ENCODE measurements around the gene FBXO46.

DNA sequence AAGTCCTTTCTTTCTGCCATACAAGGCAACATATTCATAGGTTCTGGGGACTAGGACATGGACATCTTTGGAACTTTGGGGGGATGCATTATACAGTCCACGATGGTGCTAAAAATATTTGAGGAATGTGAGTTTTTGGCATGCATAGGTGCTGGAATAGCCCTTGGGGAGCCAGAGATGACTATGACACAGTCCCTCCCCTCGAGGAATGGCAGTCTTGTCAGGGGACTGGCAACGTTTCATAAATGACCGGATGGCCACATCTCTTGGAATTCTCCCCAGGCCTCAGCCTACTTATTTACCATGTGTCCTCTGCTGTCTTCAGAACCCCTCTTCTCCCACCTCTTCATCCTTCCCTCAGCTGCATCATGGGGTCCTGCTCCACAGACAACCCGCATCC lies 16.2 kb upstream of the FBXO46 start:
- TF ChIP-seq, protein P1, sequence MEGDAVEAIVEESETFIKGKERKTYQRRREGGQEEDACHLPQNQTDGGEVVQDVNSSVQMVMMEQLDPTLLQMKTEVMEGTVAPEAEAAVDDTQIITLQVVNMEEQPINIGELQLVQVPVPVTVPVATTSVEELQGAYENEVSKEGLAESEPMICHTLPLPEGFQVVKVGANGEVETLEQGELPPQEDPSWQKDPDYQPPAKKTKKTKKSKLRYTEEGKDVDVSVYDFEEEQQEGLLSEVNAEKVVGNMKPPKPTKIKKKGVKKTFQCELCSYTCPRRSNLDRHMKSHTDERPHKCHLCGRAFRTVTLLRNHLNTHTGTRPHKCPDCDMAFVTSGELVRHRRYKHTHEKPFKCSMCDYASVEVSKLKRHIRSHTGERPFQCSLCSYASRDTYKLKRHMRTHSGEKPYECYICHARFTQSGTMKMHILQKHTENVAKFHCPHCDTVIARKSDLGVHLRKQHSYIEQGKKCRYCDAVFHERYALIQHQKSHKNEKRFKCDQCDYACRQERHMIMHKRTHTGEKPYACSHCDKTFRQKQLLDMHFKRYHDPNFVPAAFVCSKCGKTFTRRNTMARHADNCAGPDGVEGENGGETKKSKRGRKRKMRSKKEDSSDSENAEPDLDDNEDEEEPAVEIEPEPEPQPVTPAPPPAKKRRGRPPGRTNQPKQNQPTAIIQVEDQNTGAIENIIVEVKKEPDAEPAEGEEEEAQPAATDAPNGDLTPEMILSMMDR (IDR thresholded peaks at IDR 0.05): no peak
- no peak for TF ChIP-seq POLR2A (IDR thresholded peaks at IDR 0.05)
